Skin of body (tissue), 2 donors: Measurements from ENCODE around the gene SLC12A6. TPM values are rescaled to one million over a fixed set of nuclear protein-coding genes. Genes with fewer than 3 reads are reported as not detected.
"Not testable (repeated sequence)": the region's sequence is repeated elsewhere in the genome, so short reads cannot be mapped to it uniquely, and the experiment has no call there.

Experiments used
- DNase-seq: peaks from one replicate; lab custom pipeline; 2025; lab: John Stamatoyannopoulos, UW
- total RNA-seq: library from RNA; depleted of rRNA; stranded (reverse); fragments of >200 nt; gene quantifications from one replicate; pipeline ENCODE4 v1.2.3, GENCODE V29; 2014

The SLC12A6 gene
- total RNA-seq, result 18.3 TPM

DNA sequence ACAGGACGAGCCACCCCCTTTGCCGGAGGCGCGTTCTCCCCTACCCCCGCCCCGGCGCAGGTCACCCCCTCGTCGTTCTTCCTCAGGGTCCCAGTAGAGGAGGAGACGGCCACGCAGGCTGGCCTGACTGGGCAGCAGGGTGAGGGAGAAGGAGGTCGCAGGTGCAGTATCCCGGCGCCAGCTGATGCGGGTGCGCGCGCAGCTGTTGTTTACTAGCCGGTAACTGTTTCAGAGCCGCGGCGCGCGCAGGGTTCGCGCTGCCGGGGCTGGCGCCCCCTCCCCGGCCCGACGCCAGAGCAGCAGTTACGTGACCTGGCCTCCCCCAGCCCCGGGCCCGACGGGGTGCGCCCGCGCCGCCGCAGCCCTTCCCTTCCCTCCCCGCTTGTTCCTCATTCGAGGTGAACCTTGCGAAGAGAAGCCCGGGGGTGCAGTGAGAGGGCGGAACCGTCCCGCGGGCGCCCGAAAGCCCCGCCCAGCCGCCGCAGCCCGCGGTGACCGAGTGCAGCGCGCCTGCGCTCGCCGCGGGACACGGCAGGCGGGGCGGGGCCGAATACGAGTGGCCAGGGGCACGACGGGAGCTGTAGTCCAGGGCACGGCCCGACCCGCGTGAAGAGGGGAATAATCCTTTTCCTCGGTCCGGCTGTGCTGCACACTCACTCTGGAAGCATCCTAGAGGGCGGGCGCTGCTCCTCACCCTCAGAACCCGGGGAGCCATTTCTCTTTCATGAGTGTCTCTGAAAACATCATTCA, at the start of gene SLC12A6:
Gene SLC12A6, minus strand, starts transcription at position 225 of the 750 bp plus-strand sequence. CDS start 1,101 bp downstream, outside the sequence.
- DNase-seq, result peak; percentile 79

DNA sequence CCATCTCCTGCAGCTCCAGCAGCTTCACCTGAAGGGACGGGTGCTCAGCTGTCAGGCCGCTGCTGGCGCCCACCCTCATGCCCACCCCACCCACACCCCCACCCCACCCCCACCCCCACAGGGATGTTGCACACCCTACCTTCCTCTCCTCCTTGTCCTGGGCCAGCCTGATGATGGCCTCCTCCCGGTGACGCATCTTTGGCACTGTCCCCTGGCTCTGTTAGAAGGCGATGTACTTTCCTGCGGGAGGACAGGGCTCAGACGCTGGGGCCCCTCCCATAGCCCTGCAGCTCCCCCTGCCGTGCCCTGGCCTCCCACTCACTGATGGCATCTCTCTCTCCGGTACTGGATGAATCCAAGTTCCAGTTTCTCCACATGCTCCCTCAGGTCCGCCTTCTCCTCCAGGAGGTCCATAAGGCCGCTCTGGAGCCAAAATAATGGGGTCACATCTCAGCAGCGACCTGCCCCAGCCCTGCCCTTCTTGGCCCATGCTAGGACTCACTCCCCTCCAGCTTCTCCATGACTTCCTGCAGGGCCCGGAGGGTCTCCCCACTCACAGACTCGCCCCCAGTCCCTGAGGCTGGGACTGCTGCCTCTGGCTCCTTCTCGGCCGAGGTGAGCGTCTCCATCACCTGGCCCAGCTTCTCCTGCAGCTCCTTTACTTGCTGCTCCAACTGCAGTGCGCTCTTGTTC, 44.4 kb upstream of the SLC12A6 start:
- not testable (repeated sequence) for DNase-seq

GRCh38 chr15:34380491-34380890, 42.9 kb upstream of the SLC12A6 start:
- not testable (repeated sequence) for DNase-seq

DNA sequence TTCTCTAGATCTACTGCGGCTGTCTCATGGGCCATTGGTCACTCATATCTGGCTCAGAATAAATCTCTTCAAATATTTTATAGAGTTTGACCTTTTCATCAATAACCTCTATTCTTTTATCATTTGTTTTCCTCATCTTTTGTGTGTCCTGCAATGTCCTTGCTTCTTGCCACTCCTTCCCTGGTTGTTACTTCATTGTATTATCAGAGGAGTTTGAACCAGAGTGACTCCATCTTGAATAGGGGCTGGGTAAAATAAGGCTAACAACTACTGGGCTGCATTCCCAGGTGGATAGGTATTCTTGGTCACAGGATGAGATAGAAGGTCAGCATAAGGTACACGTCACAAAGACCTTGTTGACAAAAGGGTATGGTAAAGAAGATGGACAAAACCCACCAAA, 39.3 kb upstream of the SLC12A6 start:
- no peak for DNase-seq

DNA sequence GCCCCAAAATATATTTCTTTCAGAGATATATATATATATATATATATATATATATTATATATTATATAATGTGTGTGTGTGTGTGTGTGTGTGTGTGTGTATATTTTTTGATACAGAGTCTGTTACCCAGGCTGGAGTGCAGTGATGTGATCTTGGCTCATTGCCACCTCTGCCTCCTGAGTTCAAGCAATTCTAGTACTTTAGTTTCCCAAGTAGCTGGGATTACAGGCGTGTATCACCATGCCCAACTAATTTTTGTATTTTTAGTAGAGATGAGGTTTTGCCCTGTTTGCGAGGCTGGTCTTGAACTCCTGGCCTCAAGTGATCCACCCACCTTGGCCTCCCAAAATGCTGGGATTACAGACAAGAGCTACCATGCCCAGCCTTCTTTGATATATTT, 38.0 kb upstream of the SLC12A6 start:
- not testable (repeated sequence) for DNase-seq

DNA sequence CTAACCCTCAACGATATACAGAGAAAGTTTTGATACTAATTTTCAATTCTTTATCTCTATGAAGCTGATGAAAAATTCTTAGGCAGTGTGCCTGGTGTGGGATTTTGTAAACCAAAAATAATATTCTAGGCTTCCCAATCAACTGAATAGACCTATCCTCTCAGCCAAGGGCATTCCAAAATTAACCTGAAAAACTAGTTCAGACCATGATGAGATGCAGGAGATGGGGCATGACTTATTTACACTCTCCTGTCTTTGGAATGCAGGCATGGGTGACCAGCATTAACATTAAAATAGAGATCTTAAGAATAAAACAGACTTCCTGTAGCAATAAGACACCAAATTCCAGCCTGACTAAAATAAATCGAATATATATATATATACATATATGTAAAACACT, 37.2 kb upstream of the SLC12A6 start:
- DNase-seq, result no peak

DNA sequence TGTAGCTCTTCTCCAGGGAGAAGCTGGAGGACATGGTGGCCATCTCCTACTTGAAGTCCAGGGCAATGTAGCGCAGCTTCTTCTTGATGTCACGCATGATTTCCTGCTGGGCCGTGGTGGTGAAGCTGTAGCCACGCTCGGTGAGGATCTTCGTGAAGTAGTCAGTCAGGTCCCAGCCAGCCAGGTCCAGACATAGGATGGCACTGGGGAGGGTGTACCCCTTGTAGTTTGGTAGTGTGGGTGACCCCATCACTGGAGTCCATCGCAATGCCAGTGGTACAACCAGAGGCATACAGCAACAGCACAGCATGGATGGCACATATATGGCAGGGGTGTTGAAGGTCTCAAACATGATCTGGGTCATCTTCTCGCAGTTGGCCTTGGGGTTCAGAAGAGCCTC, 36.4 kb upstream of the SLC12A6 start:
- DNase-seq, result no peak

- DNase-seq, result no peak
Measured at GRCh38 chr15:34370643-34371042, 33.1 kb upstream of the SLC12A6 start.

GRCh38 chr15:34370129-34370528, 32.5 kb upstream of the SLC12A6 start:
- no peak for DNase-seq

- DNase-seq, result peak; percentile 73
Measured at GRCh38 chr15:34367101-34368081, 29.8 kb upstream of the SLC12A6 start, which contains the start of gene LPCAT4. LPCAT4 (minus strand) TSS chr15:34367196; CDS start chr15:34367100, 96 bp downstream.

GRCh38 chr15:34366271-34367065, 28.9 kb upstream of the SLC12A6 start:
- DNase-seq, result no peak

DNA sequence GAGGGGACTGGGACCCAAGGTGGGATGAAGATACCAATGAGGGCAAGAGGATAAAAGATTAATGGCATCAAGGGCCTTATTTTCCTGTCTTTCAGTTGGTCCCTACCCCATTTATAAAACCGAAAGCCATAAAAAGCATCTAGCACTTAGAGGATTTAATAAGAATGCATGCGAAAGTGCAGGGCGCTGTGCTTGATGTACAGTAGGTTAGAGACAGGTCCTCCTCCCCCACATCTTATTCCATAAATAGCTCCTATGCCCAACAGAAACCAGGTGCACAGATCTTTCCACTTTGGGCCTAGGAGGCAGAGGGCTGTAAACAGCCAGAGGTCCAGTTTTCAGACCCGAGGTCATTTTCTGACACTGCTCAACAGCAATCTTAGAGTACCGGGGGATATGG, 28.3 kb upstream of the SLC12A6 start:
- DNase-seq, result no peak

DNA sequence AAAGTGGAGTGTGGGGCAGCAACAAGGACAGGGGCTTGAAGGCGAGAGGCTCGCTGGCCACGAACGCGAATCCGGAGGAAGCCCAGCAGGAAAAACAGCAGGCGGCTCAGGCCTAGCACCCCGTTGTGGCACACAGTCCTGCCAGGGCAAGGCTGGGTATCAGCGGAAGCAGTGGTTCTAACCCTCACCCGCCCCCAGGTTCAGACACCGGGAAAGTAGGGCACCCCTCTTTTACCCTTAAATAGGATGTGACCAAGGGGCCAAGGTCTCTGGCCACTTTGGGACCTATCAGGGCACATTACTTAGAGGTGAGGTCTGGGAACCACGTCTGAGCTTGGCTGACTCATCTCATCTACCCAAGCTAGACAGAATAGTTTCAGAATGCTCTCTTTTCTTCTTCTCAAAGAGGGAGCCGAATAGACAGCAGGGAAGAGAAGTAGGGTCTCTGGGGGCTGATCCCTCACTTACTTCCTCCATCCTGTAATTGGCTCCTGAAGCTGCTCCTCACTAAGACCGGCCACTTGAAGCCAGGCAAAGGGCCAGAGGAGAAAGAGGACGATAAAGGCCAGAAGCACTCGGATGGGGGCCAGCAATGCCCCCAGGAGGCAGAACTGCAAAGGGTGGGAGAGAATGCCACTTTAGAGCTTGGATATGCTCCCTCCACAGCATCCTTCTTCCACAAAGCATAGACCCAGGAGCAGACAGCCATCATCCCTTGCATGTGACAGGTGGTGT, 27.7 kb upstream of the SLC12A6 start:
- DNase-seq, result no peak

GRCh38 chr15:34364041-34364440, 26.5 kb upstream of the SLC12A6 start:
- no peak for DNase-seq

GRCh38 chr15:34362047-34362773, 24.6 kb upstream of the SLC12A6 start:
- no peak for DNase-seq

GRCh38 chr15:34361278-34361677, 23.7 kb upstream of the SLC12A6 start:
- no peak for DNase-seq

- DNase-seq, result no peak
Measured at GRCh38 chr15:34360298-34360697, 22.7 kb upstream of the SLC12A6 start.

DNA sequence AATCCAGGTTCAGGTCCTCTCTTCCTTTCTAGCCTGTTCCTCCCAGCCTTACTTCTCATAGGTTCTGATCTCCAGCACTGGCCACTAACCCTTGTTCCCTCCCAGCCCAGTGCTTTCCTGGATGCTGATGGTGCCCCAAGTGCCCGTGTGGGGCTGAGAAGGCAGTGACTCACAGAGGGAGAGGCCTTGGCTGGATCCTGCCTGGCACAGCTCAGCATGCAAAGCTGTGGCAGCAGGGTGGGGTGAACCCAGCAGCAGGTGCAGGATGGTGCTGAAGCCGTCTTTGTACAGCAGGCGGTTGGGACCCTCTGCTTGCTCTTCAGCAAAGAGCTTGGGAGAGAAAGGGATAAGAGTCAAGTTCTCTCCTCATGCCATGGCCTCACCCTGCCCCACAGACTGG, 21.8 kb upstream of the SLC12A6 start:
- no peak for DNase-seq

DNA sequence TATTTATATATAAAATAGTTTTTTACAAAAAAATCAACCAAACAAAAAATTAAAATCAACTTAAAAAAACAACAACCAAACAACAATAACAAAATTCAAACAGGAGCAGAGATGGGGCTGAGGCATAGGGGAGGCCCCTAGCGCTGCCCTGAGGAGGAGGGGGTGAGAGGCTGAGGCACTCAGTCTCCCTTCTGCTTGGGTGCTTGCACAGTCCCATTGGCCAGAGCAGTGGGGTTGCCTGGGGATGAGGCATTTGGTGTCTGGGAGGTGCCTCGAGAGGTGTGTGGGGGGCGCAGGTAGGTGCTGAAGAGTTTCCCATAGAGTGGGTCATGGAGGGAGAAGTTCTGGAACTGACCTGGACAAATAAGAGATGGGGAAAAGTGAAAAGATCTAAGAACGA, 21.4 kb upstream of the SLC12A6 start:
- DNase-seq, result no peak
